Midbrain (tissue), 1 donor: ENCODE measurements around the gene CHMP1B.

Source experiments
- DNase-seq: peaks from one replicate; lab custom pipeline; 2025; lab: John Stamatoyannopoulos, UW

CHMP1B gene

DNA sequence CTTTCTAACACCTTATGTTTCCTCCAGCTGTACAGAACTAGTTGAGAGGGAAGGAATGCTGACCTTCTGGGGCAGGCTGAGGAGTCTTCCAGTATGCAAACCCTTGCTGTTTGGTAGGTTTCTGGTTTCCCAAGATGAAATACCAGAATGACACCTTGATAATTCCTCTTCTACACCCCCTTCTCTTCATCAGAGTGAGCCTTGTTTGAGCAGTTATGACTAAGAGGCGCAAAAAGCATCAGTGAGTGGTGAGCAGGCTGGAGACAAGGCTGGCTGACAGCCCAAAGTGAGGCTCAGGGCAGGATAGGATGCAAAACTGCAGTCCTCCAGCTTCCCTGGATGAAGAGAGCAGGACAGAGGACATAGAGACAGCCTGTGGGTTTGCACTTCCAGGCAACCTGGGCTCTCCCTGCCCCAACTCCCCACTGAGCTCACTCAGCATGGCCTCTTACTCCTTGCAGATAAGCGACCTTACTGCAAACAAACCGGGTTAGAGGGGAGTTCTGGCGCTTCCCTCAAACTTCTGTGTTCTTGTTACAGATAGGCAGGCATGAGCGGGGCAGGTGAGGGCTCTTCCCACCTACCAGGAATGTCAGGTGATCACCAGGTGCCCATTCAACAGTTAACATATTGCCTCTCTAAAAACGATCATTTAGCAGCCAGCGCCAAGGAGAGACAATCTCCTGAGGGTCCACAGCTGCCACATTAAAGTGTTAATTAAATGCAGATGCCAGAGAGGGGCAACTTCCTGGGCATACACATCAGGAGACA, 51.5 kb downstream of the CHMP1B start:
- DNase-seq, result no peak
